Loucy (cell line): ENCODE results near the gene ANKRD65.
A peak's percentile ranks its signal among the peaks of the same experiment; 100 is the strongest.
"Not testable (repeated sequence)": the region's sequence is repeated elsewhere in the genome, so short reads cannot be mapped to it uniquely, and the experiment has no call there.

Experiments used
- H2AFZ ChIP-seq: fragments of 200-600 bp; sonication (generic); 2 replicates; pipeline ENCODE4 v1.6.0; 2016; ENCODE audit warnings: antibody characterized with exemption, mild to moderate bottlenecking, low read length, moderate library complexity
- H3F3A ChIP-seq: fragments of 200-600 bp; 2 replicates; pipeline ENCODE4 v1.6.0; 2016; ENCODE audit warnings: antibody characterized with exemption, low read depth, mild to moderate bottlenecking
- H3K27me3 ChIP-seq: fragments of 200-600 bp; sonication (generic); 2 replicates; pipeline ENCODE4 v1.6.1; 2014; ENCODE audit warnings: low read length, mild to moderate bottlenecking; ENCODE audit not compliant: insufficient read depth, poor library complexity, severe bottlenecking
- H3K36me3 ChIP-seq: fragments of 200-600 bp; sonication (generic); 2 replicates; pipeline ENCODE4 v1.6.1; 2016; ENCODE audit warnings: low read length; ENCODE audit not compliant: insufficient read depth
- H3K4me1 ChIP-seq: fragments of 200-600 bp; sonication (generic); 2 replicates; pipeline ENCODE4 v1.5.1; 2014; ENCODE audit warnings: low read length, mild to moderate bottlenecking; ENCODE audit not compliant: insufficient read depth, poor library complexity, severe bottlenecking
- H3K4me2 ChIP-seq: fragments of 200-600 bp; sonication (generic); 2 replicates; pipeline ENCODE4 v1.6.0; 2014; ENCODE audit warnings: antibody characterized with exemption, low read length, low read depth, mild to moderate bottlenecking; ENCODE audit not compliant: poor library complexity, severe bottlenecking
- H3K4me3 ChIP-seq: fragments of 200-600 bp; sonication (generic); 2 replicates; pipeline ENCODE4 v1.5.1; 2014; ENCODE audit warnings: low read length, mild to moderate bottlenecking, mixed read lengths; ENCODE audit not compliant: poor library complexity, severe bottlenecking
- H3K79me2 ChIP-seq: fragments of 200-600 bp; sonication (generic); 2 replicates; pipeline ENCODE4 v1.6.1; 2014; ENCODE audit warnings: low read length; ENCODE audit not compliant: insufficient read depth
- H3K9ac ChIP-seq: fragments of 200-600 bp; sonication (generic); 2 replicates; pipeline ENCODE4 v1.6.0; 2014; ENCODE audit warnings: mild to moderate bottlenecking, low read depth, low read length, moderate library complexity; ENCODE audit not compliant: poor library complexity, severe bottlenecking
- H3K9me2 ChIP-seq: fragments of 200-600 bp; sonication (generic); replicated peaks from 2 replicates; pipeline ENCODE4 v1.6.1; 2016; ENCODE audit warnings: low read depth, low read length, mixed read lengths
- H3K9me3 ChIP-seq: fragments of 200-600 bp; sonication (generic); 2 replicates; pipeline ENCODE4 v1.6.1; 2014; ENCODE audit warnings: mild to moderate bottlenecking, antibody characterized with exemption, low read length, low read depth; ENCODE audit not compliant: insufficient read depth
- H4K20me1 ChIP-seq: fragments of 200-600 bp; sonication (generic); 2 replicates; pipeline ENCODE4 v1.6.0; 2014; ENCODE audit warnings: antibody characterized with exemption, low read length, mild to moderate bottlenecking; ENCODE audit not compliant: insufficient read depth, poor library complexity, severe bottlenecking
- EZH2phosphoT487 ChIP-seq: fragments of 200-600 bp; IDR thresholded peaks from 2 replicates; pipeline ENCODE4 v1.6.1; 2018; ENCODE audit warnings: antibody characterized with exemption, mild to moderate bottlenecking, moderate library complexity, borderline replicate concordance
- TF ChIP-seq, protein P1 (sequence below): fragments of 200-600 bp; sonication (generic); conservative IDR thresholded peaks from 2 replicates; pipeline ENCODE4 v1.5.1; 2014; ENCODE audit warnings: mild to moderate bottlenecking, antibody characterized with exemption, low read length

The ANKRD65 gene

GRCh38 chr1:1462318-1462966 is 41.4 kb upstream of the ANKRD65 start:
- no peaks in the 10 kb centered on the region for H3K4me1 ChIP-seq
- no peak overlapping the region for H3K4me2 ChIP-seq
- H4K20me1 ChIP-seq: no peaks in the 10 kb centered on the region
- H3K9ac ChIP-seq: no peak overlapping the region
- no peaks in the 10 kb centered on the region for H3K27me3 ChIP-seq
- no peak overlapping the region for H3K4me3 ChIP-seq
- H3K9me3 ChIP-seq: no peaks in the 10 kb centered on the region
- H3F3A ChIP-seq: no peaks in the 10 kb centered on the region
- no peaks in the 10 kb centered on the region for H3K79me2 ChIP-seq
- no peak overlapping the region for H2AFZ ChIP-seq
- no peaks in the 10 kb centered on the region for H3K36me3 ChIP-seq
- no peaks in the 10 kb centered on the region for H3K9me2 ChIP-seq
- TF ChIP-seq EZH2phosphoT487: no peak
- TF ChIP-seq, protein P1, sequence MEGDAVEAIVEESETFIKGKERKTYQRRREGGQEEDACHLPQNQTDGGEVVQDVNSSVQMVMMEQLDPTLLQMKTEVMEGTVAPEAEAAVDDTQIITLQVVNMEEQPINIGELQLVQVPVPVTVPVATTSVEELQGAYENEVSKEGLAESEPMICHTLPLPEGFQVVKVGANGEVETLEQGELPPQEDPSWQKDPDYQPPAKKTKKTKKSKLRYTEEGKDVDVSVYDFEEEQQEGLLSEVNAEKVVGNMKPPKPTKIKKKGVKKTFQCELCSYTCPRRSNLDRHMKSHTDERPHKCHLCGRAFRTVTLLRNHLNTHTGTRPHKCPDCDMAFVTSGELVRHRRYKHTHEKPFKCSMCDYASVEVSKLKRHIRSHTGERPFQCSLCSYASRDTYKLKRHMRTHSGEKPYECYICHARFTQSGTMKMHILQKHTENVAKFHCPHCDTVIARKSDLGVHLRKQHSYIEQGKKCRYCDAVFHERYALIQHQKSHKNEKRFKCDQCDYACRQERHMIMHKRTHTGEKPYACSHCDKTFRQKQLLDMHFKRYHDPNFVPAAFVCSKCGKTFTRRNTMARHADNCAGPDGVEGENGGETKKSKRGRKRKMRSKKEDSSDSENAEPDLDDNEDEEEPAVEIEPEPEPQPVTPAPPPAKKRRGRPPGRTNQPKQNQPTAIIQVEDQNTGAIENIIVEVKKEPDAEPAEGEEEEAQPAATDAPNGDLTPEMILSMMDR: no peak

DNA sequence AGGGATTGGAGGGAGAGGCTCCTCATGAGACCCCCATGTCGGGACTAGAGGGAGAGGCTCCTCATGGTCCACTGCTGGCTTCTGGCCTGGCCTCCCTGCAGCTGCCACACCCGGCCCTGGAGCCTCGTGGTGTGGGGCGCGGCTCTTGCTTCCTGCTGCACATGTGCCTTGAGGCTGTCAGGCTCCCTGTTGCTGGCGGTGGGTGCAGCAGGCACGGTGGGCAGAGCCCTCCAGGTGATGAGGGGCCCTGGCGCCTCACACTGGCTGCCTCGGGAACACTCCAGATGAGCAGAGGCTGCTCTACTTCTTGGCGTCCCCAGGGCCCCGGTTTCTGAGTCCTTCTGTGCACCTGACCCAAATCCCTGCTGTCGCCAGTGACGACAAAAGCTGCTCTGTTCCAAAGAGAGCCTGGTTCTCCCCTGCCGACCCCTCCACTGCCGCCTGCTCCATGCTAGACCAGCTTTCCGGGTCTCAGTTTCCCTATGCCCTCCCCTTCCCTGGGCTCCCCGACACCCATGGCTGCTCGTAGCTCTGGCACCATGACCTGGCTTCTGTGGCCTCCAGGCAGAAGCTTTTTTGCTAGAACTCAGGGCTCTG is 40.7 kb upstream of the ANKRD65 start:
- H3K9ac ChIP-seq: no peak overlapping the region
- no peaks in the 10 kb centered on the region for H3K36me3 ChIP-seq
- H3K9me2 ChIP-seq: no peaks in the 10 kb centered on the region
- no peak overlapping the region for H3K4me3 ChIP-seq
- H4K20me1 ChIP-seq: no peaks in the 10 kb centered on the region
- no peaks in the 10 kb centered on the region for H3K79me2 ChIP-seq
- H3K27me3 ChIP-seq: no peaks in the 10 kb centered on the region
- no peaks in the 10 kb centered on the region for H3K9me3 ChIP-seq
- H3K4me1 ChIP-seq: no peaks in the 10 kb centered on the region
- H3F3A ChIP-seq: no peaks in the 10 kb centered on the region
- TF ChIP-seq, protein P1: 0 out of 2 replicates have a peak, but pooled peaks have one; percentile 9
- no peak for TF ChIP-seq EZH2phosphoT487
- H2AFZ ChIP-seq: no peak overlapping the region
- H3K4me2 ChIP-seq: no peak overlapping the region

- Histone ChIP-seq H3K9ac (no peak overlapping the region), H3K4me2 (no peak overlapping the region), H3F3A (no peaks in the 10 kb centered on the region), H3K4me3 (no peak overlapping the region), H3K36me3 (no peaks in the 10 kb centered on the region), H2AFZ (no peak overlapping the region), H3K9me2 (no peaks in the 10 kb centered on the region), H3K4me1 (no peaks in the 10 kb centered on the region), H3K9me3 (no peaks in the 10 kb centered on the region), H3K27me3 (no peaks in the 10 kb centered on the region), H3K79me2 (no peaks in the 10 kb centered on the region), H4K20me1 (no peaks in the 10 kb centered on the region)
- TF ChIP-seq, protein P1: no peak
- TF ChIP-seq EZH2phosphoT487: no peak
Measured at GRCh38 chr1:1460540-1461130, 39.6 kb upstream of the ANKRD65 start.

- H3K4me1 ChIP-seq, H3F3A ChIP-seq, H3K9me2 ChIP-seq, H3K9me3 ChIP-seq, H2AFZ ChIP-seq, H3K27me3 ChIP-seq, H3K4me3 ChIP-seq, H3K36me3 ChIP-seq, H3K9ac ChIP-seq, H3K4me2 ChIP-seq, H3K79me2 ChIP-seq, H4K20me1 ChIP-seq: not testable (repeated sequence)
Measured at GRCh38 chr1:1459711-1460110, 38.6 kb upstream of the ANKRD65 start.

- not testable (repeated sequence) for H3K36me3 ChIP-seq, H4K20me1 ChIP-seq
Measured at GRCh38 chr1:1459156-1459555, 38.1 kb upstream of the ANKRD65 start.

More at GRCh38 chr1:1459156-1459555, 38.1 kb upstream of the ANKRD65 start:
- not testable (repeated sequence) for H3K27me3 ChIP-seq, H3K9me3 ChIP-seq, H3K4me1 ChIP-seq, H3K4me2 ChIP-seq, H3K9me2 ChIP-seq, H3F3A ChIP-seq, H2AFZ ChIP-seq, H3K9ac ChIP-seq, H3K4me3 ChIP-seq, H3K79me2 ChIP-seq
